AG04450 (cell line): Measurements from ENCODE around the gene BICRA. TPM values are rescaled to one million over a fixed set of nuclear protein-coding genes. Genes with fewer than 3 reads are reported as not detected.

Experiments
- CTCF ChIA-PET: fragments of 300-600, 350-600 bp; formaldehyde crosslinking; extraction: SDS; loops from one replicate; lab custom pipeline; 2022; ENCODE audit warnings: antibody characterized with exemption, inconsistent platforms; lab: Charles Lee
- POLR2A ChIA-PET: fragments of 350-600 bp; formaldehyde crosslinking; extraction: SDS; loops from one replicate; lab custom pipeline; 2021; ENCODE audit warnings: antibody characterized with exemption, inconsistent platforms; lab: Yijun Ruan, JAX
- DNase-seq: peaks from one replicate; pipeline ENCODE4 v3.0.0-alpha.2; 2011; ENCODE audit warnings: low read depth, low spot score
- H3K27ac ChIP-seq: one replicate; pipeline ENCODE4 v1.5.1; 2012; ENCODE audit warnings: low read depth, low read length, control low read depth
- H3K27me3 ChIP-seq: one replicate; pipeline ENCODE4 v1.6.0; 2012; ENCODE audit warnings: low read length; ENCODE audit not compliant: control insufficient read depth, insufficient read depth
- H3K4me3 ChIP-seq: 2 replicates; pipeline ENCODE4 v1.5.1; 2011; ENCODE audit warnings: mild to moderate bottlenecking, low read depth, low read length, control low read depth
- H3K9me3 ChIP-seq: 2 replicates; pipeline ENCODE4 v1.5.1; 2012; ENCODE audit warnings: low read length; ENCODE audit not compliant: control insufficient read depth, insufficient read depth
- CTCF ChIP-seq: IDR thresholded peaks from 2 replicates; pipeline ENCODE4 v1.5.1; 2011; ENCODE audit warnings: low read depth, low read length, control low read depth, inconsistent platforms
- polyA plus RNA-seq: library from polyadenylated mRNA; depleted of rRNA; stranded (reverse); fragments of >200 nt; gene quantifications from 2 replicates; pipeline ENCODE4 v1.2.3, GENCODE V29; 2011

Gene BICRA
- polyA plus RNA-seq, 1 experiment = 0.72 TPM

DNA sequence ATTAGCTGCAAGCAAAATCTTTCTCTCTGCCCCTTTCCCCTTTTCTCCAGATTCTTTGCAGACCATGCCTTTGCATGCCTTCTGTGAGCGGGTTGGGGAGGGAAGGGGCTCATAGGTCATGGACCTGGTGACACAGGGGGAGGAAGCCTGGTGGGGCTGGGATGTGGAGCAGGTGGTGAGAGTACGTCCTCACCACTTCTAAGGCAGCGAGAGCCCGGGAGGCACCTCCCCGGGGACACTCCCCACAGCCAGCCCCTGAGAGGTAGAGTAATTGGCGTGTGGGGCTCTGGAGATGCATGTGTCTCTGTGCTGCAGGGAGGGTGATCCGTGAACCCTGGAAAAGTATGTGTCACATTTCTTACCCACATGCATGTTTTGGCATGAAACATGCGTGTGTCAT, 61.8 kb downstream of the BICRA start:
- no peak overlapping the region for H3K4me3 ChIP-seq
- TF ChIP-seq CTCF = no peak
- H3K27ac ChIP-seq = no peak overlapping the region
- no peaks in the 10 kb centered on the region for H3K27me3 ChIP-seq
- CTCF ChIA-PET = interaction anchor here (1.2 kb wide), 1 partner anchor 155 kb away, joined by 6 read pairs; the partner anchor contains the start of gene NAPA
- no peaks in the 10 kb centered on the region for H3K9me3 ChIP-seq
- DNase-seq = no peak
- POLR2A ChIA-PET = no interaction called here

DNA sequence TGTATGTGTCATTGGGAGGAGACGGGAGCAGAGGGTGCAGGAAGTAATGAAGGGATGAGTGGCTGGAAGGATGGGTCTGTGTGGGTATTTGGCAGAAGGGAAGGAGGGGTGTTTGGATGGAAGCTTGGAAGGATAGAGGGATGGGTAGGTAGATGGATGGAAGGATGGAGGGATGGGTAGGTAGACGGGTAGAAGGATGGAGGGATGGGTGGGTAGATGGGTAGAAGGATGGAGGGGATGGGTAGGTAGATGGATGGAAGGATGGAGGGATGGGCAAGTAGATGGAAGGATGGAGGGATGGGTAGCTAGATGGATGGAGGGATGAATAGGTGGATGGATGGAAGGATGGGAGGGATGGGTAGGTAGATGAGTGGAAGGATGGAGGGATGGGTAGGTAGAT, 62.6 kb downstream of the BICRA start:
- no peak for DNase-seq
- POLR2A ChIA-PET = no interaction called here

DNA sequence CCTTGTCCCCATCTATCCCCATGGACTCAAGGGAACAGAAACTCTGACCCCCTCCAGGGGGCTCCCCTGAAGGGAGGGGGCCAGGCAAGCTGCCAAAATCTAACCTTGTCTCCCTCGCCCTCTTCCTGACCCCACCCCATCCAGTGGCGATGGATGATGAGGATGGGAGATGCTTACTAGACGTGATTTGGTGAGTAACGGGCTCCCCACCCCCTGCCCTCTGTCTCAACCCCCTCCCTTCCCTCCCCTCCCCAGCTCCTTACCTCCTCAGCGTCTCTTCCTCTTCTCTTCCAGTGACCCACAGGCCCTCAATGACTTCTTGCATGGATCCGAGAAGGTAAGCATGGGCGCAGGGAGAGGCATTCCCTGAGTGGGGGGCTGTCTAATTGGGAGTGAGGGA, 64.5 kb downstream of the BICRA start:
- POLR2A ChIA-PET = no interaction called here
- H3K9me3 ChIP-seq = no peaks in the 10 kb centered on the region

More for the DNA sequence above, 62.6 kb downstream of the BICRA start:
- Histone ChIP-seq H3K9me3 (no peaks in the 10 kb centered on the region), H3K4me3 (no peak overlapping the region), H3K27me3 (no peaks in the 10 kb centered on the region), H3K27ac (no peak overlapping the region)
- no peak for TF ChIP-seq CTCF
- CTCF ChIA-PET = interaction anchor here (1.2 kb wide), 1 partner anchor 156 kb away, joined by 6 read pairs; the partner anchor contains the start of gene NAPA

GRCh38 chr19:47674548-47674947, 65.6 kb downstream of the BICRA start:
- H3K9me3 ChIP-seq = no peaks in the 10 kb centered on the region
- H3K27me3 ChIP-seq = no peaks in the 10 kb centered on the region
- ChIA-PET POLR2A (no interaction called here), CTCF (interaction anchor here (0.6 kb wide), 1 partner anchor 378 kb away, joined by 4 read pairs; no protein-coding TSS in a partner anchor)
- DNase-seq = no peak
- H3K4me3 ChIP-seq = no peak overlapping the region
- TF ChIP-seq CTCF = no peak
- H3K27ac ChIP-seq = no peak overlapping the region

More for the DNA sequence above, 64.5 kb downstream of the BICRA start:
- Histone ChIP-seq H3K27me3 (no peaks in the 10 kb centered on the region), H3K4me3 (no peak overlapping the region), H3K27ac (no peak overlapping the region)
- no peak for TF ChIP-seq CTCF
- DNase-seq = no peak
- CTCF ChIA-PET = no interaction called here

GRCh38 chr19:47675271-47675670, 66.3 kb downstream of the BICRA start:
- CTCF ChIA-PET = interaction anchor here (0.6 kb wide), 1 partner anchor 379 kb away, joined by 4 read pairs; no protein-coding TSS in a partner anchor

More at GRCh38 chr19:47675271-47675670, 66.3 kb downstream of the BICRA start:
- no peaks in the 10 kb centered on the region; the same call in 1 of the 2 replicates for H3K9me3 ChIP-seq
- H3K27me3 ChIP-seq = no peaks in the 10 kb centered on the region
- no peak overlapping the region for H3K4me3 ChIP-seq
- no peak for TF ChIP-seq CTCF
- DNase-seq = no peak
- POLR2A ChIA-PET = interaction anchor here (0.5 kb wide), 1 partner anchor 169 kb away, joined by 8 read pairs; no protein-coding TSS in a partner anchor
- no peak overlapping the region for H3K27ac ChIP-seq
